Neural progenitor cell (in vitro differentiated cells): ENCODE results near the gene SACM1L.

Source experiments
- EZH2 ChIP-seq: fragments of 200-600 bp; sonication (generic); IDR thresholded peaks from 2 replicates; pipeline ENCODE4 v1.6.1; 2017; ENCODE audit warnings: antibody characterized with exemption, mild to moderate bottlenecking, moderate library complexity
- TF ChIP-seq, protein P1 (sequence below): fragments of 200-600 bp; sonication (generic); IDR thresholded peaks from 2 replicates; pipeline ENCODE4 v1.5.1; 2017; ENCODE audit warnings: antibody characterized with exemption, mild to moderate bottlenecking

DNA sequence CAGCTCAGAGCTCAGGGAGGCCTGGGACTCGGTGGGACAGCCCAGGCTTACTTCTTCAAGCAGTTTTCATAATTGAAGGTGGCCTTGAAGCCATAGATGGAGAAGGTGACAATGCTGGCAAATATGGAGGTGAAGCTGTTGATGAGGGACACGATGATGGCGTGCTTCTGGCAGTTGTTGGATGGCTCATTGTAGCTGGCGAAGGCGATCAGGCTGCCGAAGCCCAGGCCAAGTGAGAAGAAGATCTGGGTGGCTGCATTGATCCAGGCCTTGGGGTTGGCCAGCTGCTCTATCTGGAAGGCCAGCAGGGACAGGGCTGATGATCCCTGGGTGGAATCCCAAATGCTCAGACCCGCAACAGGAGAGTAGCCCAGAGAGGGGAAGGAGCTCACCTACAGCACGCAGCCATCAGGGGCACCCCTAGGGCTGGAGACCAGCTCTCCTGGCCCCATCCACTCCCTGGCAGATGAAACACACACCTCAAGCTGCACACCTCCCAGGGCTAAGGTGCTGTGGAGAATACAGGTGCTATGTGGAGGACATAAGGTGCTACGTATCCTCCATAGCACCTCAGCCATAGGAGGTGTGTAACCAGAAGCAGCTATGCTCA lies 82.1 kb downstream of the SACM1L start:
- no peak for TF ChIP-seq EZH2
- TF ChIP-seq, protein P1, sequence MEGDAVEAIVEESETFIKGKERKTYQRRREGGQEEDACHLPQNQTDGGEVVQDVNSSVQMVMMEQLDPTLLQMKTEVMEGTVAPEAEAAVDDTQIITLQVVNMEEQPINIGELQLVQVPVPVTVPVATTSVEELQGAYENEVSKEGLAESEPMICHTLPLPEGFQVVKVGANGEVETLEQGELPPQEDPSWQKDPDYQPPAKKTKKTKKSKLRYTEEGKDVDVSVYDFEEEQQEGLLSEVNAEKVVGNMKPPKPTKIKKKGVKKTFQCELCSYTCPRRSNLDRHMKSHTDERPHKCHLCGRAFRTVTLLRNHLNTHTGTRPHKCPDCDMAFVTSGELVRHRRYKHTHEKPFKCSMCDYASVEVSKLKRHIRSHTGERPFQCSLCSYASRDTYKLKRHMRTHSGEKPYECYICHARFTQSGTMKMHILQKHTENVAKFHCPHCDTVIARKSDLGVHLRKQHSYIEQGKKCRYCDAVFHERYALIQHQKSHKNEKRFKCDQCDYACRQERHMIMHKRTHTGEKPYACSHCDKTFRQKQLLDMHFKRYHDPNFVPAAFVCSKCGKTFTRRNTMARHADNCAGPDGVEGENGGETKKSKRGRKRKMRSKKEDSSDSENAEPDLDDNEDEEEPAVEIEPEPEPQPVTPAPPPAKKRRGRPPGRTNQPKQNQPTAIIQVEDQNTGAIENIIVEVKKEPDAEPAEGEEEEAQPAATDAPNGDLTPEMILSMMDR: no peak
